MCF 10A (cell line): Measurements from ENCODE around the gene SUPT6H. TPM values are rescaled to one million over a fixed set of nuclear protein-coding genes. Genes with fewer than 3 reads are reported as not detected.
A peak's percentile ranks its signal among the peaks of the same experiment; 100 is the strongest.

Experiments used
- BruUV-seq: library from RNA; stranded (reverse); fragments of 400-500 nt; replicated peaks from 2 replicates; lab custom pipeline; 2021; lab: Mats Ljungman, UMichigan
- CTCF ChIA-PET: fragments of 300-600 bp; sonication (Branson Sonifier 250); formaldehyde crosslinking; extraction: SDS; loops from one replicate; lab custom pipeline; 2021; ENCODE audit warnings: antibody characterized with exemption, inconsistent platforms; lab: Yijun Ruan, JAX
- POLR2A ChIA-PET: fragments of 300-600, 350-650 bp; sonication (Branson Sonifier 250); formaldehyde crosslinking; extraction: SDS; loops from one replicate; lab custom pipeline; 2020; ENCODE audit warnings: antibody characterized with exemption, inconsistent platforms; lab: Yijun Ruan, JAX
- DNase-seq: peaks from one replicate; pipeline ENCODE4 v3.0.0-alpha.2; 2018; ENCODE audit not compliant: unreplicated experiment
- H3K27ac Mint-ChIP-seq: one replicate; pipeline ENCODE4 v1.8.0; 2022; ENCODE audit warnings: mild to moderate bottlenecking, low read depth, mixed read lengths; ENCODE audit not compliant: unreplicated experiment
- H3K27me3 Mint-ChIP-seq: one replicate; pipeline ENCODE4 v1.8.0; 2022; ENCODE audit warnings: mixed read lengths; ENCODE audit not compliant: insufficient read depth, unreplicated experiment
- H3K36me3 Mint-ChIP-seq: one replicate; pipeline ENCODE4 v1.8.0; 2022; ENCODE audit warnings: mild to moderate bottlenecking, moderate library complexity, mixed read lengths; ENCODE audit not compliant: insufficient read depth, unreplicated experiment
- H3K4me1 Mint-ChIP-seq: one replicate; pipeline ENCODE4 v1.8.0; 2022; ENCODE audit warnings: mixed read lengths; ENCODE audit not compliant: insufficient read depth, unreplicated experiment
- H3K4me3 Mint-ChIP-seq: one replicate; pipeline ENCODE4 v1.8.0; 2022; ENCODE audit warnings: mild to moderate bottlenecking, moderate library complexity, mixed read lengths; ENCODE audit not compliant: unreplicated experiment
- H3K9me3 Mint-ChIP-seq: one replicate; pipeline ENCODE4 v1.8.0; 2022; ENCODE audit warnings: mixed read lengths; ENCODE audit not compliant: unreplicated experiment
- CTCF ChIP-seq: fragments of 200-600 bp; IDR thresholded peaks from one replicate; pipeline ENCODE4 v1.8.0; 2022; ENCODE audit warnings: antibody characterized with exemption, mild to moderate bottlenecking; ENCODE audit not compliant: unreplicated experiment
- intact Hi-C: fragments of 100-400 bp; cut with micrococcal nuclease; formaldehyde crosslinking; loops from 2 replicates; pipeline ENCODE4 v1.14.1; 2022
- total RNA-seq: library from RNA; stranded (reverse); gene quantifications from 2 replicates; pipeline ENCODE4 v1.2.3, GENCODE V29; 2022

Gene SUPT6H
- total RNA-seq, 1 experiment from 2014 or later: 81.7 TPM

- peak overlapping the region; percentile 93 for H3K27ac Mint-ChIP-seq
- POLR2A ChIA-PET: interaction anchor here (2.0 to 17.3 kb wide), 2 partner anchors 15 to 69 kb away, joined by 18 to 1135 read pairs; partner anchors contain the start of genes NEK8, RPL23A and TLCD1
- TF ChIP-seq CTCF: no peak
- intact Hi-C loops: no loop called here
- no peaks in the 10 kb centered on the region for H3K27me3 Mint-ChIP-seq
- peak overlapping the region; percentile 91 for H3K4me3 Mint-ChIP-seq
- CTCF ChIA-PET: interaction anchor here (0.6 to 15.1 kb wide), 4 partner anchors 9 to 553 kb away, joined by 3 to 365 read pairs (median 3); partner anchors contain the start of genes NEK8 and TLCD1
- H3K4me1 Mint-ChIP-seq: peaks cover 13% of the 10 kb centered on the region
- no TSS peak for BruUV-seq
- peaks cover 21% of the 10 kb centered on the region for H3K36me3 Mint-ChIP-seq
- H3K9me3 Mint-ChIP-seq: no peaks in the 10 kb centered on the region
- DNase-seq: no peak
Observed at GRCh38 chr17:28741358-28742349, 79.6 kb downstream of the SUPT6H start.

- H3K9me3 Mint-ChIP-seq: no peaks in the 10 kb centered on the region
- peaks cover 39% of the 10 kb centered on the region for H3K36me3 Mint-ChIP-seq
- BruUV-seq: no TSS peak
- TF ChIP-seq CTCF: no peak
- H3K4me1 Mint-ChIP-seq: peaks cover 13% of the 10 kb centered on the region
- peak within 1 kb of the TSS; percentile 91 for H3K4me3 Mint-ChIP-seq
- intact Hi-C loops: loop anchor here (1.0 kb wide), 1 partner anchor 14 kb away; no protein-coding TSS in a partner anchor
- peak within 1 kb of the TSS; percentile 93 for H3K27ac Mint-ChIP-seq
- H3K27me3 Mint-ChIP-seq: no peaks in the 10 kb centered on the region
- DNase-seq: peak; percentile 85
- ChIA-PET CTCF (interaction anchor here (1.0 to 15.1 kb wide), 2 partner anchors 18 to 159 kb away, joined by 5 to 365 read pairs; partner anchors contain the start of genes DHRS13, NEK8 and TLCD1), POLR2A (interaction anchor here (0.9 to 17.3 kb wide), 16 partner anchors 9 to 208 kb away, joined by 3 to 1135 read pairs (median 8); partner anchors contain the start of genes BLTP2, DHRS13, FAM222B and FLOT2)
Observed at GRCh38 chr17:28743243-28744103, 81.5 kb downstream of the SUPT6H start, which contains the start of gene TRAF4. TSS of gene TRAF4 (plus strand) at chr17:28744011. CDS start at chr17:28744113, 102 bp downstream.

- H3K36me3 Mint-ChIP-seq: peaks cover 48% of the 10 kb centered on the region
- intact Hi-C loops: no loop called here
- ChIA-PET POLR2A (interaction anchor here (0.6 to 17.3 kb wide), 18 partner anchors 9 to 208 kb away, joined by 3 to 1135 read pairs (median 10); partner anchors contain the start of genes FAM222B, FLOT2, NEK8 and PHF12), CTCF (interaction anchor here (1.0 to 15.1 kb wide), 4 partner anchors 19 to 163 kb away, joined by 3 to 365 read pairs (median 6); partner anchors contain the start of genes DHRS13, NEK8 and TLCD1)
- H3K9me3 Mint-ChIP-seq: no peaks in the 10 kb centered on the region
- H3K27me3 Mint-ChIP-seq: no peaks in the 10 kb centered on the region
- peak overlapping the region; percentile 93 for H3K27ac Mint-ChIP-seq
- no peak for TF ChIP-seq CTCF
- H3K4me3 Mint-ChIP-seq: peak overlapping the region; percentile 91
- peaks cover 19% of the 10 kb centered on the region for H3K4me1 Mint-ChIP-seq
- peak; percentile 40 for DNase-seq
- BruUV-seq: TSS peak; percentile 67
Observed at GRCh38 chr17:28744104-28744971, 82.3 kb downstream of the SUPT6H start.
